NOMO-1 treated with dmso at 0.1 percent for 144 hours (cell line): ENCODE measurements around the gene GTF2H1.
"Not testable (repeated sequence)": the region's sequence is repeated elsewhere in the genome, so short reads cannot be mapped to it uniquely, and the experiment has no call there.

Experiments used
- DNase-seq: peaks from one replicate; lab custom pipeline; 2025; ENCODE audit not compliant: unreplicated experiment; lab: John Stamatoyannopoulos, UW

GTF2H1 gene

GRCh38 chr11:18317551-18317950, 4.8 kb upstream of the GTF2H1 start:
- DNase-seq, result no peak

GRCh38 chr11:18319914-18320313, 2.5 kb upstream of the GTF2H1 start:
- no peak for DNase-seq

GRCh38 chr11:18320617-18321016, 1.8 kb upstream of the GTF2H1 start:
- DNase-seq, result no peak

GRCh38 chr11:18321578-18321968, 794 bp upstream of the GTF2H1 start:
- DNase-seq, result peak; percentile 29

- DNase-seq, result no peak
Measured at GRCh38 chr11:18322818-18323570, 627 bp downstream of the GTF2H1 start.

- not testable (repeated sequence) for DNase-seq
Measured at GRCh38 chr11:18323881-18324280, 1.5 kb downstream of the GTF2H1 start.

- DNase-seq, result peak; percentile 20
Measured at GRCh38 chr11:18324381-18324780, 2.0 kb downstream of the GTF2H1 start.

- DNase-seq, result no peak
Measured at GRCh38 chr11:18329196-18329870, 7.0 kb downstream of the GTF2H1 start.

- DNase-seq, result no peak
Measured at GRCh38 chr11:18330921-18331320, 8.6 kb downstream of the GTF2H1 start.

- no peak for DNase-seq
Measured at GRCh38 chr11:18332302-18332701, 9.9 kb downstream of the GTF2H1 start.

GRCh38 chr11:18332891-18333290, 10.5 kb downstream of the GTF2H1 start:
- DNase-seq, result no peak

GRCh38 chr11:18347471-18348125, 25.2 kb downstream of the GTF2H1 start:
- DNase-seq, result no peak

- DNase-seq, result no peak
Measured at GRCh38 chr11:18352581-18352980, 30.2 kb downstream of the GTF2H1 start.

GRCh38 chr11:18358646-18359045, 36.3 kb downstream of the GTF2H1 start:
- DNase-seq, result no peak

GRCh38 chr11:18361154-18361553, 38.8 kb downstream of the GTF2H1 start:
- DNase-seq, result no peak

GRCh38 chr11:18364495-18365073, 42.2 kb downstream of the GTF2H1 start:
- DNase-seq, result no peak

GRCh38 chr11:18365741-18366140, 43.4 kb downstream of the GTF2H1 start:
- no peak for DNase-seq

- DNase-seq, result no peak
Measured at GRCh38 chr11:18366286-18366685, 43.9 kb downstream of the GTF2H1 start.

- DNase-seq, result no peak
Measured at GRCh38 chr11:18367431-18367830, 45.1 kb downstream of the GTF2H1 start.

GRCh38 chr11:18368221-18368620, 45.9 kb downstream of the GTF2H1 start:
- DNase-seq, result no peak

GRCh38 chr11:18369398-18369797, 47.0 kb downstream of the GTF2H1 start:
- no peak for DNase-seq

- no peak for DNase-seq
Measured at GRCh38 chr11:18371279-18371678, 48.9 kb downstream of the GTF2H1 start.
